ENCODE data around the gene KANSL1.
"Not testable (repeated sequence)": the region's sequence is repeated elsewhere in the genome, so short reads cannot be mapped to it uniquely, and the experiment has no call there.

Gene KANSL1

DNA sequence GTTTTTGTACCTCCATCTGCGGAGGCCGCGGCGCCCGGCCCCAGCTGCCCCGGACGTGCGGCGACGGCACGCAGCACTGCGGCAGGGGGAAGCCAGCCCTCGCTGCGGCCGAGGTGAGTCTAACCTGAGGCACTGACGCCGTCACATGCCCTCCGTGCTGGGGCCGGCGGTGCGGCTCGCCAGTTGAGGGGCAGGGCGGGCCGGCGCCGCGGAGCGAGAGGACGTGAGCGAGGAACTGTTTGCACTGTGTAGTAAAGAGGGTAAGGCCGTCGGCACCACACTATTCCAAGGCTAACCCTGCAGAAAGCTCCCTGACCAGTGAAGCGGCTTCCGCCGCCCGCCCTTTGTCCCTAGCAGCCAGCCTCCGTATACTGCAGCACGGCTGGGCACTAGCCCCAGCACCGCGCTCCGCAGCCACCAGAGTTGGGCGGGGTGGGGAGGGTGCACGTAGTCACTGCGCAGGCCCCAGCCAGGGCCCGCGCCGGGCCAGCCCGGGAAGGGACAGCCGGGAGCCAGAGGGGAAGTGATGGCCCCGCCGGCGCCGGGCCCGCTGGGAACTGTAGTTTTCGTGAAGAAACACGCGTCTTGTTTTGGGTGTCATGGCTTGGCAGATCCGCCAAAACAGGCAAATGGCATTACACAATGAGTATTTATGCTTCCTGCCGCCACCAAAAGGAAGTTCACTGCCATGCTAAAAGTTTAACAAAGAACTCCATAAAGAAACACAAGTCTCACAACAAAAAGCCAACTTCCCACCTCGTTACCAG, 580 bp upstream of the KANSL1 start:
- DNase-seq (ENCODE audit: low read depth), result peak; percentile 93

DNA sequence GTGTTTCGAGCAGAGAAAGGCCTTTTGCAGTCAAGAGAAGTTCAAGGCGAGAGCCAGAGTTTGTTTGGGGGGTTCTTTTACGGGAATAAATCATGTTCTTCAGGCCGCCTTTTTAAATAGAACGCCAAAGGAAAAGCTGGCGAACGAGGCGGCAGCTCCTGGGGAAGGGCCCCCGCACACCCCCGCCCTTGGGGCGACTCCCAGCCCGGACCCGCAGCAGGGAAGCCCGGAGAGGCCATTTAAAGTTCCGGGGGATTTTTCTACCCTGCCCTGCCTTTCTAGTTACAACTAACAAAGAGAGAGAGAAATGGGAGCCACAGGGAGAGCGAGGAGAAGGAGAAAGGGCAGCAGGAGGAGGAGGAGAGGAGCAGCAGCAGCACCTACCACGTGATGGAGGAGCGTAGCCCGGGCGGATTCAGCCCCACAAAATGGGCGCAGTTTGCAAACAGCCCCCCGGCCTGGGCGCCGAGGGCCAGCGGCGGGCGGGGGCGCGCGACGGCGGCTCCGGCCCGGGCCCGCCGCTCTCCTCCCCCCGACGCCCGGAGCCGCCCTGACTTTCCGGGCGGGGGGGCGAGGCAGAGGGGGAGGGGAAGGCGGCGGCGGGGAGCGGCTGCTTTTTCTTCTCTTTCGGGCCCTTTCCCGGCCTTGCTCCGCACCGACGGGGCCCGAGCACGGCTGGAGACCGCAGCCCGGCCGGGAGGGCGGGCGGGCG, 634 bp downstream of the KANSL1 start:
- DNase-seq (ENCODE audit: low read depth), result peak; percentile 50

DNA sequence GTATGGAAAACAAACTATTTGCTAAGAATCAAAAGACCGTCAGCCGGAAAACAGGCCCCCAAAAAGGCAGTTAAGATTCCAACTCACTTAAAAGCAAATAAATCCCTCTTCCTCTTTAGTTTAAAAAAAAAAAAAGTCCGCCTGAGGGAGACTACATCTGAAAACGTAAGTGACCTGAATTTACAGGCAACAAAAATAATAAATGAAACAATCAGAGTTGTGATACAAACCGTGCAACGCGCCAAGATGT, 1.1 kb downstream of the KANSL1 start:
- DNase-seq (ENCODE audit: low read depth), result no peak

DNA sequence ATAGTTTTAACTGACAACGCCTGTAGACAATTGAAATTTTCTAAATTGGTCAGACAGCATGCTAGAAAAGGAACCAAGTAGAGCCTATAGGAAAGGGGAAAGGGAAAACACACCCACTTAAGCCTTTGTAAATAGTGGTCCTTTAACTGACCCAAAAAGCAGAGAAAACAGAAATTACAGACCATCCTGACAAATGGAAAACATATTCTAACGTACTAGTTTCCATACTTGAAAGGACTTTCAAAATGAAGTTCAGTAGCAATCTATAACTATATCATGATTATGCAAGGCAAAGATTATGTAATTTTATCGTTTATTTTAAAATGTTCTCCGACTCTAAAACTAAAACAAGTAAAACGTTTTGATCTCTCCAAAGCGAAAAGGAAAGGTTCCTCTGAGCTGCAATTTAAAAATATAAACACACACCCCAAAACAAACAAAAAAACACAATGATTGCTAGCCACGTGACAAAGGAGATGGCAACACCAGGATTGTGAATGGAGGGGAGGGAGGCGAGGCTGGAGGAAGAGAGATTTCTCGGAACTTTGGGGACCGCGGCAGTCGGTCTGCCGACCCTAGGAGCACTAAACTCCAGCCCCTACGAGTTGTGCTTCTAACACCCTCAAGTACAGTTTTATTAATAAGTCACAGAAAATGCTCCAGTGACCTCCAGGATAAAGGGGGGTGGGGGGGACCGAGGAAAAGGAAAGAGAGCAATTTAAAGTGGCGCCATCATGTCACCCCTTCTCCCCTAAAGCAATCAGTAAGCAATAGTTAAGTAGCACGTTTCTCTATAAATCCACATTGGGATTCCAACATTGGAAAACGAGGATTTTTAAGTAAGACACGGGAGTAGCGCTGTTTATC, 1.7 kb downstream of the KANSL1 start:
- DNase-seq (ENCODE audit: low read depth), result no peak

GRCh38 chr17:46190763-46191162, 2.5 kb downstream of the KANSL1 start:
- DNase-seq (ENCODE audit: low read depth), result no peak

DNA sequence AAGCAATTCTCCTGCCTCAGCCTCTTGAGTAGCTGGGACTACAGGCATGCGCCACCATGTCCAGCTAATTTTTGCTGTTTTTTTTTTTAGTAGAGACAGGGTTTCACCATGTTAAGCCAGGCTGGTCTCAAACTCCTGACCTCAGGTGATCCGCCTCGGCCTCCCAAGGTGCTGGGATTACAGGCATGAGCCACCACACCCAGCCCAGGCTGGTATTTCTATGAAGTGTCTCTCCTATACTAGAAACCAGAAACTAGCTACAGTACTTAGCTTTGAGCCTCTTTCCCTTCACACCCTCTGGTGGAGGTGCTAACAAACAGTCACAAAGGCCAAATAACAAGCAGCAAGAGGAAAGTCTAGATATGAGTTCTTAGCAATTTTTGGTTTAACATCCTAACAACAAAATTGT, 6.4 kb downstream of the KANSL1 start:
- not testable (repeated sequence) for DNase-seq (ENCODE audit: low read depth)

DNA sequence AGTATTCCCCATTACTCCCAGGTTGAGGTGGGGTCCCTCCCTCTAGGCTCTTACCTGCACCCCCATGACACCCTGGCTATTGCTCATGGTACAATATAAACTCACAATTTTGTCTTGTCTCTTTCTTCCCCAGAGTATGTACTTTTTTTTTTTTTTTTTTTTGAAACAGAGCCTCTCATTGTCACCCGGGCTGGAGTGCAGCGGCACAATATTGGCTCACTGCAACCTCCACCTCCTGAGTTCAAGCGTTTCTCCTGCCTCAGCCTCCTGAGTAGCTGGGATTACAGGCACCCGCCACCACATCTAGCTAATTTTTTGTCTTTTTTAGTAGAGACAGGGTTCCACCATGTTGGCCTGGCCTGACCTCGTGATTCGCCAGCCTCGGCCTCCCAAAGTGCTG, 8.5 kb downstream of the KANSL1 start:
- DNase-seq (ENCODE audit: low read depth), result no peak

GRCh38 chr17:46183383-46183782, 9.8 kb downstream of the KANSL1 start:
- not testable (repeated sequence) for DNase-seq (ENCODE audit: low read depth)

- DNase-seq (ENCODE audit: low read depth), result no peak
These were observed 10.3 kb downstream of the KANSL1 start for GRCh38 chr17:46182961-46183360.

- DNase-seq (ENCODE audit: low read depth), result no peak
These were observed 11.3 kb downstream of the KANSL1 start for GRCh38 chr17:46181940-46182339.

GRCh38 chr17:46181316-46181715, 11.9 kb downstream of the KANSL1 start:
- not testable (repeated sequence) for DNase-seq (ENCODE audit: low read depth)

GRCh38 chr17:46180892-46181274, 12.3 kb downstream of the KANSL1 start:
- DNase-seq (ENCODE audit: low read depth), result no peak

DNA sequence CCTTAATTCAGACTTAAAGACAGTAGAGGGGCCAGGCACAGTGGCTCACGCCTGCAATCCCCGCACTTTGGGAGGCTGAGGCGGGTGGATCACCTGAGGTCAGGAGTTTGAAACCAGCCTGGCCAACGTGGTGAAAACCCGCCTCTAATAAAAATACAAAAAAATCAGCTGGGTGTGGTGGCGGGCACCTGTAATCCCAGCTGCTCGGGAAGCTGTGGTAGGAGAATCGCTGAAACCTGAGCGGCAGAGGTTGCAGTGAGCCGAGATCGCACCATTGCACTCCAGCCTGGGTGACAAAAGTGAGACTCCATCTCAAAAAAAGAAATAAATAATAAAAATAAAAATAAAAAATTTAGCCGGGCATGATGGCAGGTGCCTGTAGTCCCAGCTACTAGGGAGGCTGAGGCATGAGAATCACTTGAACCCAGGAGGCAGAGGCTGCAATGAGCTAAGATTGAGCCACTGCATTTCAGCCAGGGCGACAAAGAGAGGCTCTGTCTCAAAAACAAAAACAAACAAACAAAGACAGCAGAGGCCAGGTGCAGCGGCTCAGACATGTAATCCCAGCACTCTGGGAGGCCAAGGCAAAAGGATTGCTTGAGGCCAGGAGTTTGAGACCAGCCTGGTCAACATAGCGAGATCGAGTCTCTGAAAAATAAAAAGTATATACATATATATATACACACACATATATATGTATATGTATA, 12.9 kb downstream of the KANSL1 start:
- DNase-seq (ENCODE audit: low read depth), result not testable (repeated sequence)

DNA sequence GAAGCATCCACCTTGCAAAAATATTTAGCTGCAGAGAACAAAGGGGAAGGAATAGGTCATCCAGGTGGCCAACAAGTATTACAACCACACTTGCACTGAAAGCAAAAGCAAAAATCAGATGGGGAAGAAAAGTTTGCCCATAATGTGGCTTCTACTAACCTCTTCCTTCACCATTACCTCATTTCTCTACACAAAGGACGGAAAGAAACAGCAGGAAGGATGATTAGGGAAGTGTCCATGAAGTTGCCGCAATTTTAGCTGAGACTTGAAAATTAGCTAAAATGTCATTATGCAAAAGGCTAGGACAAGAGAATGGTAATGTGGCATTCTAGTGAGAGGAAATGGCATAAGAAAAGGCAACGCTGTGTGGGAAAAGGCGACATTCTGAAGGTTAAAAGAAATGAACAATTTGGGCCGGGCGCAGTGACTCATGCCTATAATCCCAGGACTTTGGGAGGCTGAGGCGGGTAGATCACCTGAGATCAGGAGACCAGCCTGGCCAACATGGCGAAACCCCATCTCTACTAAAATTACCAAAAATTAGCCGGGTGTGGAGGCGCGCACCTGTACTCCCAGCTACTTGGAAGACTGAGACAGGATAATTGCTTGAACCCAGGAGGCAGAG, 13.7 kb downstream of the KANSL1 start:
- DNase-seq (ENCODE audit: low read depth), result no peak

- no peak for DNase-seq (ENCODE audit: low read depth)
These were observed 14.5 kb downstream of the KANSL1 start for GRCh38 chr17:46178550-46179214.

GRCh38 chr17:46176975-46177374, 16.3 kb downstream of the KANSL1 start:
- DNase-seq (ENCODE audit: low read depth), result no peak

DNA sequence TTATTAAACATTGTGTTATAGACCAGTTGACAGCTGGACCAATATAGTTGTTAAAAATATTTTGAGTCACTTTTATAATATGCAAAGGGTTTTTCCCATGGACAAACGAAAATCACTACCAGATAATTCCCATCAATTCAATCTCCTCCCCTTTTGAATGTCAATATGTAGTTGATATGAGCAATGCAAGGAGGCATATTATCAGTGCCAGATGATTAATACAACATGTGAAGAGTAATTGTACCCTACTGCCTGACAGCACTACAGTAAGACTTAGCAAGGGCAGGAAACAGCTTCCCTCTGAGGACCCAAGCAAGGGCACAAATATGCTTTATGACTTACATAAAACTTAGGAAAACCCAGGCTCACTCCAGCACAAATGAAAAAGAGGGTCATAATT, 17.3 kb downstream of the KANSL1 start:
- no peak for DNase-seq (ENCODE audit: low read depth)

DNA sequence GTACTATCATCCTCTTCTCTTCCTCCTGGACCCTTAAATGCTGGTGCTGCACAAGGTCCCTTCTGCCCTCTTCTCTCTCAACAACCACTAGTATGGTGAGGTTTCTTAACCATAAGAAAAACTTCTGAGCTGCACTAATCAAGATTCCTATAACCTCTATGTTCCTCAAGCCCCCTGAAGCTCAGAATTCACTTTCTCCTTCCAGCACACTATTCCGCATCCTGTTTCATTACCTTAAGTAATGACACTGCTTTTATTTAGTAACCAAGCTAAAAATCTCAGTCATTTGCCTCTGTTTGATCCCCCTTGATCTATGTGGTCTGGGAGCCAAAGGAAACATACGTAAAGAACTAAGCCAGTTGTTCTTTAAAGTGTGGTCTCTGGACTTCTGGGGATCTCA, 20.1 kb downstream of the KANSL1 start:
- no peak for DNase-seq (ENCODE audit: low read depth)

DNA sequence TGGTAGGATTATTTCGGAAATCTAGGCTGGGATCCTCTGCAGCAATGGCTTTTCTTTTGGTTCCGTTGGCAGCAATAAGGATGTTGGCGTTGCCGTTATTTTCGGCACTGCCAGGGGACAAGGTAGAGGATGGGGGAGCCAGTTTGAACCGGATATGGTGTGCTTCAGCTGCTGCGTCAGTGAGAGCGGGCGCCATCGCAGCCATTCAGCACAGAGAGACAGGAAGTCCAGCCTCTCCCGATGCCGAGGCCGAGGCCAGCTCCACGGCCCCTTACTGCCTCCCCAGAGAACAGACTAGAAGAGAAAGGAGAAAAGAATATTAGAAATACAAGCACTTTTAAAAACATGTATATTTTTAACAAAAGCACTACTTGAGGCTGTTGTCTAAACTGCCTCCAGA, 21.3 kb downstream of the KANSL1 start:
- DNase-seq (ENCODE audit: low read depth), result no peak

GRCh38 chr17:46170639-46171429, 22.4 kb downstream of the KANSL1 start:
- DNase-seq (ENCODE audit: low read depth), result no peak
